SIG-M5 (cell line): ENCODE results near the gene SLC38A9.

Source experiments
- DNase-seq: peaks from one replicate; lab custom pipeline; 2025; lab: John Stamatoyannopoulos, UW

Gene SLC38A9

DNA sequence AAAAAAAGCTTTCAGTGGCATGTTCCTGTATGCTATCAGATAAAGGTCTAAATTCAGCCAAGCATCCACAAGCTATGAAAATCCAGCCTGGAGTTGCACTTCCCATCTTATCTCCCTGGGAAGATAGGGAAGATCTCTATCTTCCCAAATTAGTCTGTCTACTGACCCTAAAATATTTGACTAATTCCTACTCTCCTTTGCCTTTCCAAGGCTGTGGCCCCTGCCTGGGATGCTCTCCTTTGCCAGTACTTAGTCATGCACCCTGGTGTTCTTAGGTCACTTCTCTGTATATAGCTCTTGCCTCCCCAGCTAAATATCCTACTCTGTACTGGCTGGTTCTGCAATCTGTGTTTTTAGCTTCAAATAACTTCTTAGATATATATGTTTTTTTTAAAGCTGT lies 133.4 kb downstream of the SLC38A9 start:
- DNase-seq: no peak

- DNase-seq: no peak
Measured at GRCh38 chr5:55577353-55578060, 134.6 kb downstream of the SLC38A9 start.

GRCh38 chr5:55576661-55577060 lies 135.5 kb downstream of the SLC38A9 start:
- DNase-seq: no peak
